DND-41 (cell line): ENCODE measurements around the gene TMEM243.

Source experiments
- EZH2 ChIP-seq: IDR thresholded peaks from 3 replicates; pipeline ENCODE4 v1.6.1; 2012; ENCODE audit warnings: borderline replicate concordance, low read depth, mild to moderate bottlenecking, moderate library complexity, low read length, inconsistent platforms; ENCODE audit not compliant: severe bottlenecking
- TF ChIP-seq, protein P1 (sequence below): IDR thresholded peaks from 2 replicates; pipeline ENCODE4 v1.5.1; 2012; ENCODE audit warnings: borderline replicate concordance, low read length, moderate library complexity, mild to moderate bottlenecking; ENCODE audit not compliant: poor library complexity, severe bottlenecking; ENCODE audit errors: extremely low read depth

DNA sequence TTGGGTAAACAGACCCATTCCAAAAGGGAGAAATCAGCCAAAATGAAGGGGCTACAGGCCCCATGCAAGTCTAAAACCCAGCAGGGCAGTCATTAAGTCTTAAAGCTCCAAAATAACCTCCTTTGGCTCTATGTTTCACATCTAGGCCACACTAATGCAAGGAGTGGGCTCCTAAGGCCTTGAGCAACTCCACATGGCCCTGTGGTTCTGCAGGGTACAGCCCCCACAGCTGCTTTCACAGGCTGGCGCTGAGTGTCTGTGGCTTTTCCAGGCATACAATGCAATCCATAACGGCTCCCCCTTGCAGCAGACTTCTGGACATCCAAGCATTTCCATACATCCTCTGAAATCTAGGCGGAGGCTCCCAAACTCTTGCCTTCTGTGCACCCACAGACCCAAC is 9.0 kb downstream of the TMEM243 start:
- TF ChIP-seq, protein P1, sequence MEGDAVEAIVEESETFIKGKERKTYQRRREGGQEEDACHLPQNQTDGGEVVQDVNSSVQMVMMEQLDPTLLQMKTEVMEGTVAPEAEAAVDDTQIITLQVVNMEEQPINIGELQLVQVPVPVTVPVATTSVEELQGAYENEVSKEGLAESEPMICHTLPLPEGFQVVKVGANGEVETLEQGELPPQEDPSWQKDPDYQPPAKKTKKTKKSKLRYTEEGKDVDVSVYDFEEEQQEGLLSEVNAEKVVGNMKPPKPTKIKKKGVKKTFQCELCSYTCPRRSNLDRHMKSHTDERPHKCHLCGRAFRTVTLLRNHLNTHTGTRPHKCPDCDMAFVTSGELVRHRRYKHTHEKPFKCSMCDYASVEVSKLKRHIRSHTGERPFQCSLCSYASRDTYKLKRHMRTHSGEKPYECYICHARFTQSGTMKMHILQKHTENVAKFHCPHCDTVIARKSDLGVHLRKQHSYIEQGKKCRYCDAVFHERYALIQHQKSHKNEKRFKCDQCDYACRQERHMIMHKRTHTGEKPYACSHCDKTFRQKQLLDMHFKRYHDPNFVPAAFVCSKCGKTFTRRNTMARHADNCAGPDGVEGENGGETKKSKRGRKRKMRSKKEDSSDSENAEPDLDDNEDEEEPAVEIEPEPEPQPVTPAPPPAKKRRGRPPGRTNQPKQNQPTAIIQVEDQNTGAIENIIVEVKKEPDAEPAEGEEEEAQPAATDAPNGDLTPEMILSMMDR = no peak
- TF ChIP-seq EZH2 = no peak
